ENCODE results near the gene CCNK. TPM values are rescaled to one million over a fixed set of nuclear protein-coding genes. Genes with fewer than 3 reads are reported as not detected.

The CCNK gene
- total and polyA plus RNA-seq, 10 of the 15 experiments (the other 5 are each of a cell fraction or from before 2014, with no cell fraction given) = 10.8 to 88.0 (median 22.5) TPM

DNA sequence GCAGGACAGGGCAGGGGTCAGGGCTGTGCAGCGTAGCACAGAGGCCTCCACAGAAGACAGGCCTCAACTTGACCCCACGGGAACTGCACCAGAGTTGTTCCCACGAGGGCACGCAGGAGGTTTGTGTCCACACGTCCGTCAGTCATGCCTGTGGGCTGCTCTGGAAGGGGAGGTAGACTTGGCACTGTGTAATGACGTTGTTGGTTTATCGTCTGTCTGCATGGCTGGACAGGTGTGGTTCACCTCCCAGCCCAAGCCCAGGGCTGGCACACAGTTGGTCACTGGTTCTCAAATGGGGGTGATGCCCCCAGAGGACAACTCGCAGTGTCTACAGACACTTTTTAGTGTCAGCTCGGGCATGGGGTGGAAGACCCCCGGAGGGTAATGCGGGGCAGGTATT, 45.8 kb downstream of the CCNK start (continued):
- no peak for TF ChIP-seq IRF3 (IDR thresholded peaks at IDR 0.05)
- TF ChIP-seq, protein P1, sequence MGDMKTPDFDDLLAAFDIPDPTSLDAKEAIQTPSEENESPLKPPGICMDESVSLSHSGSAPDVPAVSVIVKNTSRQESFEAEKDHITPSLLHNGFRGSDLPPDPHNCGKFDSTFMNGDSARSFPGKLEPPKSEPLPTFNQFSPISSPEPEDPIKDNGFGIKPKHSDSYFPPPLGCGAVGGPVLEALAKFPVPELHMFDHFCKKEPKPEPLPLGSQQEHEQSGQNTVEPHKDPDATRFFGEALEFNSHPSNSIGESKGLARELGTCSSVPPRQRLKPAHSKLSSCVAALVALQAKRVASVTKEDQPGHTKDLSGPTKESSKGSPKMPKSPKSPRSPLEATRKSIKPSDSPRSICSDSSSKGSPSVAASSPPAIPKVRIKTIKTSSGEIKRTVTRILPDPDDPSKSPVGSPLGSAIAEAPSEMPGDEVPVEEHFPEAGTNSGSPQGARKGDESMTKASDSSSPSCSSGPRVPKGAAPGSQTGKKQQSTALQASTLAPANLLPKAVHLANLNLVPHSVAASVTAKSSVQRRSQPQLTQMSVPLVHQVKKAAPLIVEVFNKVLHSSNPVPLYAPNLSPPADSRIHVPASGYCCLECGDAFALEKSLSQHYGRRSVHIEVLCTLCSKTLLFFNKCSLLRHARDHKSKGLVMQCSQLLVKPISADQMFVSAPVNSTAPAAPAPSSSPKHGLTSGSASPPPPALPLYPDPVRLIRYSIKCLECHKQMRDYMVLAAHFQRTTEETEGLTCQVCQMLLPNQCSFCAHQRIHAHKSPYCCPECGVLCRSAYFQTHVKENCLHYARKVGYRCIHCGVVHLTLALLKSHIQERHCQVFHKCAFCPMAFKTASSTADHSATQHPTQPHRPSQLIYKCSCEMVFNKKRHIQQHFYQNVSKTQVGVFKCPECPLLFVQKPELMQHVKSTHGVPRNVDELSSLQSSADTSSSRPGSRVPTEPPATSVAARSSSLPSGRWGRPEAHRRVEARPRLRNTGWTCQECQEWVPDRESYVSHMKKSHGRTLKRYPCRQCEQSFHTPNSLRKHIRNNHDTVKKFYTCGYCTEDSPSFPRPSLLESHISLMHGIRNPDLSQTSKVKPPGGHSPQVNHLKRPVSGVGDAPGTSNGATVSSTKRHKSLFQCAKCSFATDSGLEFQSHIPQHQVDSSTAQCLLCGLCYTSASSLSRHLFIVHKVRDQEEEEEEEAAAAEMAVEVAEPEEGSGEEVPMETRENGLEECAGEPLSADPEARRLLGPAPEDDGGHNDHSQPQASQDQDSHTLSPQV (IDR thresholded peaks at IDR 0.05) = no peak

GRCh38 chr14:99527427-99528076, 46.3 kb downstream of the CCNK start:
- ChIA-PET CTCF (interaction anchor here (2.1 kb wide), 1 partner anchor 101 kb away, joined by 8 read pairs; no protein-coding TSS in a partner anchor), SMC1A (ENCODE audit: uncharacterized antibody, unreplicated experiment) (interaction anchor here (1.4 kb wide), 1 partner anchor 16 kb away, joined by 3 read pairs; no protein-coding TSS in a partner anchor), POLR2A (no interaction called here), RAD21 (ENCODE audit: unreplicated experiment) (no interaction called here)
- Histone ChIP-seq H2AFZ (ENCODE audit: control insufficient read depth, low read depth, low read length) (no peak overlapping the region), H4K20me1 (ENCODE audit: control insufficient read depth, insufficient read depth) (no peaks in the 10 kb centered on the region), H3K4me3 (no peak overlapping the region), H3K9me3 (replicated peaks; ENCODE audit: control insufficient read depth, insufficient read depth, low read length) (no peaks in the 10 kb centered on the region), H3K9ac (ENCODE audit: control insufficient read depth, insufficient read depth, low read length) (no peak overlapping the region), H3K79me2 (ENCODE audit: control insufficient read depth, insufficient read depth, low read length) (no peaks in the 10 kb centered on the region), H3K4me1 (ENCODE audit: control insufficient read depth, insufficient read depth, low read length) (no peaks in the 10 kb centered on the region), H3K4me2 (ENCODE audit: control insufficient read depth, insufficient read depth) (no peak overlapping the region), H3K27me3 (replicated peaks in 1 of 2; ENCODE audit: control insufficient read depth in 2 of 2, insufficient read depth in 2 of 2, low read length in 1 of 2) (no peaks in the 10 kb centered on the region), H3K36me3 (ENCODE audit: control insufficient read depth in 2 of 2, insufficient read depth in 2 of 2, low read length in 1 of 2) (no peaks in the 10 kb centered on the region), H3K27ac (ENCODE audit: control insufficient read depth, insufficient read depth) (no peak overlapping the region)
- TF ChIP-seq BCL3 (IDR thresholded peaks at IDR 0.05; ENCODE audit: borderline replicate concordance, insufficient read depth, low read depth, low read length, poor library complexity, severe bottlenecking) (no peak), BHLHE40 (IDR thresholded peaks at IDR 0.05; ENCODE audit: borderline replicate concordance in 1 of 2, low read depth in 2 of 2, low read length in 1 of 2) (no peak), KLF5 (IDR thresholded peaks at IDR 0.05; ENCODE audit: partially characterized antibody) (no peak)
- TF ChIP-seq, protein P2, sequence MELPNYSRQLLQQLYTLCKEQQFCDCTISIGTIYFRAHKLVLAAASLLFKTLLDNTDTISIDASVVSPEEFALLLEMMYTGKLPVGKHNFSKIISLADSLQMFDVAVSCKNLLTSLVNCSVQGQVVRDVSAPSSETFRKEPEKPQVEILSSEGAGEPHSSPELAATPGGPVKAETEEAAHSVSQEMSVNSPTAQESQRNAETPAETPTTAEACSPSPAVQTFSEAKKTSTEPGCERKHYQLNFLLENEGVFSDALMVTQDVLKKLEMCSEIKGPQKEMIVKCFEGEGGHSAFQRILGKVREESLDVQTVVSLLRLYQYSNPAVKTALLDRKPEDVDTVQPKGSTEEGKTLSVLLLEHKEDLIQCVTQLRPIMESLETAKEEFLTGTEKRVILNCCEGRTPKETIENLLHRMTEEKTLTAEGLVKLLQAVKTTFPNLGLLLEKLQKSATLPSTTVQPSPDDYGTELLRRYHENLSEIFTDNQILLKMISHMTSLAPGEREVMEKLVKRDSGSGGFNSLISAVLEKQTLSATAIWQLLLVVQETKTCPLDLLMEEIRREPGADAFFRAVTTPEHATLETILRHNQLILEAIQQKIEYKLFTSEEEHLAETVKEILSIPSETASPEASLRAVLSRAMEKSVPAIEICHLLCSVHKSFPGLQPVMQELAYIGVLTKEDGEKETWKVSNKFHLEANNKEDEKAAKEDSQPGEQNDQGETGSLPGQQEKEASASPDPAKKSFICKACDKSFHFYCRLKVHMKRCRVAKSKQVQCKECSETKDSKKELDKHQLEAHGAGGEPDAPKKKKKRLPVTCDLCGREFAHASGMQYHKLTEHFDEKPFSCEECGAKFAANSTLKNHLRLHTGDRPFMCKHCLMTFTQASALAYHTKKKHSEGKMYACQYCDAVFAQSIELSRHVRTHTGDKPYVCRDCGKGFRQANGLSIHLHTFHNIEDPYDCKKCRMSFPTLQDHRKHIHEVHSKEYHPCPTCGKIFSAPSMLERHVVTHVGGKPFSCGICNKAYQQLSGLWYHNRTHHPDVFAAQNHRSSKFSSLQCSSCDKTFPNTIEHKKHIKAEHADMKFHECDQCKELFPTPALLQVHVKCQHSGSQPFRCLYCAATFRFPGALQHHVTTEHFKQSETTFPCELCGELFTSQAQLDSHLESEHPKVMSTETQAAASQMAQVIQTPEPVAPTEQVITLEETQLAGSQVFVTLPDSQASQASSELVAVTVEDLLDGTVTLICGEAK (IDR thresholded peaks at IDR 0.05; ENCODE audit: borderline replicate concordance) = no peak
- intact Hi-C loops (cut with micrococcal nuclease; ENCODE audit: unreplicated experiment) = no loop called here
- ATAC-seq (no peak), DNase-seq (ENCODE audit: low read depth, low spot score) (no peak), FAIRE-seq (no peak)
- WGBS (ENCODE audit: insufficient coverage, insufficient replicate concordance, low lambda C conversion rate, missing lambda C conversion rate) = 33% methylated on average over 19 of the region's 19 CpGs
- in situ Hi-C loops (cut with MboI) = loop anchor here (5.0 kb wide), 1 partner anchor 355 kb away; no protein-coding TSS in a partner anchor
- BruUV-seq (replicated peaks) = no TSS peak

Measured in GM12878 (cell line).